Measurements from ENCODE around the gene OR2G3.

GRCh38 chr1:247638011-247638410 lies 32.6 kb downstream of the OR2G3 start:
- no peak for TF ChIP-seq CTCF (IDR thresholded peaks at IDR 0.05)
- TF ChIP-seq EP300 (IDR thresholded peaks at IDR 0.05), result no peak
- no peak for TF ChIP-seq POLR2A (IDR thresholded peaks at IDR 0.05)
